Ascending aorta (tissue), 2 donors: ENCODE data around the gene H6PD. TPM values are rescaled to one million over a fixed set of nuclear protein-coding genes. Genes with fewer than 3 reads are reported as not detected.

Experiments used
- DNase-seq, 2 donors: peaks; one replicate each; pipeline ENCODE4 v3.0.0-alpha.2; 2019; ENCODE audit warnings: low spot score in 2 of 2
- H3K27ac ChIP-seq, 2 donors: fragments of 200-600 bp; sonication (generic); one replicate each; pipeline ENCODE4 v1.5.1; 2016 to 2017; ENCODE audit warnings: mild to moderate bottlenecking in 1 of 2
- H3K27me3 ChIP-seq: fragments of 200-600 bp; sonication (generic); one replicate; pipeline ENCODE4 v1.5.1; 2017
- H3K36me3 ChIP-seq, 2 donors: fragments of 200-600 bp; sonication (generic); one replicate each; pipeline ENCODE4 v1.5.1; 2016
- H3K4me1 ChIP-seq, 2 donors: fragments of 200-600 bp; sonication (generic); one replicate each; pipeline ENCODE4 v1.5.1; 2016 to 2017; ENCODE audit warnings: mild to moderate bottlenecking in 1 of 2
- H3K4me3 ChIP-seq, 2 donors: fragments of 200-600 bp; sonication (generic); one replicate each; pipeline ENCODE4 v1.5.1; 2016 to 2017; ENCODE audit warnings: mild to moderate bottlenecking in 1 of 2
- H3K9me3 ChIP-seq, 2 donors: fragments of 200-600 bp; sonication (generic); one replicate each; pipeline ENCODE4 v1.5.1; 2016
- intact Hi-C: fragments of 100-400 bp; cut with DNase I; formaldehyde crosslinking; loops from one replicate; pipeline ENCODE4 v1.15.1; 2023
- total RNA-seq: library from RNA; depleted of rRNA; stranded (reverse); fragments of >200 nt; gene quantifications from one replicate; pipeline ENCODE4 v1.1.0, GENCODE V29; 2016
- TF ChIP-seq, protein P1 (sequence below), 3 experiments: fragments of 200-600 bp in 2 of 3; fragments of 450-650 bp in 1 of 3; sonication (generic) in 2 of 3; IDR thresholded peaks; one replicate each; pipeline ENCODE4 v1.5.1; 2016 to 2019; ENCODE audit warnings: antibody characterized with exemption in 3 of 3, mild to moderate bottlenecking in 1 of 3, moderate library complexity in 1 of 3

Gene H6PD
- total RNA-seq, 1 donor from 2014 or later: 56.8 TPM

DNA sequence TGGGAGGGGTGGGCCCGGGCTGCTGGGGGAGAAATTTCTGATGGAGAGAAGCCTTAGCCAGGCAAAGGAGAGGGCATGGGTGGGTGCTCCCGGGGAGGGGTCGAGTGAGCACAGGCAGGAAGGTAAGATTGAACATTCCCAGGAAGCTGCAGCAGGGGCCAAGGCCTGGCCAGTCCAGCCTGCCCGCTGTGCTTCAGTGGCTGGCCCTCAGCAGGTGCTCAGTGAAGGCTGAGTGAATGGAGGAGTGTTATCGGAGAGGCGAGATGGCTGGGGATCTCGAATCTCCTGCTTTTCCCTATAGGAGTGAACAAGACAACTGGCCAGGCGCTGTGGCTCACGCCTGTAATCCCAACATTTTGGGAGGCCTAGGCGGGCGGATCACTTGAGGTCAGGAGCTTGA lies 79.0 kb downstream of the H6PD start:
- no peaks in the 10 kb centered on the region for H3K27me3 ChIP-seq
- no peak overlapping the region for H3K4me3 ChIP-seq
- TF ChIP-seq, protein P1, sequence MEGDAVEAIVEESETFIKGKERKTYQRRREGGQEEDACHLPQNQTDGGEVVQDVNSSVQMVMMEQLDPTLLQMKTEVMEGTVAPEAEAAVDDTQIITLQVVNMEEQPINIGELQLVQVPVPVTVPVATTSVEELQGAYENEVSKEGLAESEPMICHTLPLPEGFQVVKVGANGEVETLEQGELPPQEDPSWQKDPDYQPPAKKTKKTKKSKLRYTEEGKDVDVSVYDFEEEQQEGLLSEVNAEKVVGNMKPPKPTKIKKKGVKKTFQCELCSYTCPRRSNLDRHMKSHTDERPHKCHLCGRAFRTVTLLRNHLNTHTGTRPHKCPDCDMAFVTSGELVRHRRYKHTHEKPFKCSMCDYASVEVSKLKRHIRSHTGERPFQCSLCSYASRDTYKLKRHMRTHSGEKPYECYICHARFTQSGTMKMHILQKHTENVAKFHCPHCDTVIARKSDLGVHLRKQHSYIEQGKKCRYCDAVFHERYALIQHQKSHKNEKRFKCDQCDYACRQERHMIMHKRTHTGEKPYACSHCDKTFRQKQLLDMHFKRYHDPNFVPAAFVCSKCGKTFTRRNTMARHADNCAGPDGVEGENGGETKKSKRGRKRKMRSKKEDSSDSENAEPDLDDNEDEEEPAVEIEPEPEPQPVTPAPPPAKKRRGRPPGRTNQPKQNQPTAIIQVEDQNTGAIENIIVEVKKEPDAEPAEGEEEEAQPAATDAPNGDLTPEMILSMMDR (IDR thresholded peaks at IDR 0.05): no peak
- H3K9me3 ChIP-seq: no peaks in the 10 kb centered on the region
- H3K4me1 ChIP-seq: peaks cover 30 to 55% of the 10 kb centered on the region in 2 donors
- peak overlapping the region in 1 of 2 donors; percentile 95 for H3K27ac ChIP-seq
- intact Hi-C loops: loop anchor here (5.0 kb wide), 1 partner anchor 39 kb away; no protein-coding TSS in a partner anchor
- DNase-seq: no peak
- peaks cover 0 to 5% of the 10 kb centered on the region in 2 donors for H3K36me3 ChIP-seq

DNA sequence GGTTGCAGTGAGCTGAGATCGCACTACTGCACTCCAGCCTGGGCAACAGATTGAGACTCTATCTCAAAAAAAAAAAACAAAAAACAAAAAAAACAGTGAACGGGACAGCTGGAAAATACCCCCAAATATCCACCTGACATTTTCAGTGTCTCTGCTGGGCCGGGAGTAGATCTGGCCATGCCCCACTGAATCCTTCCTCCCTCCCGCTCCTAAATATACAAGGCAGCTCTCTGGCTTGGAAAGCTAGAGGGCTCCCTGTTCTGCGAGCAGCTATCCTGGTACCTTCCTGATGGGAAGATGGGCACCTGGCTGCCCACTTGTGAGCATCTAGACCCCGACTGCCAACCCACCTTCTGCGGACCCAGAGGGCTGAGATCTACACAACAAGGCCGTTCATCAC lies 79.5 kb downstream of the H6PD start:
- Histone ChIP-seq H3K27me3 (no peaks in the 10 kb centered on the region), H3K36me3 (peaks cover 0 to 5% of the 10 kb centered on the region in 2 donors), H3K27ac (peak overlapping the region in 1 of 2 donors; percentile 95), H3K4me1 (peaks cover 30 to 58% of the 10 kb centered on the region in 2 donors), H3K4me3 (no peak overlapping the region), H3K9me3 (no peaks in the 10 kb centered on the region)
- TF ChIP-seq, protein P1 (IDR thresholded peaks at IDR 0.05): no peak
- DNase-seq: no peak
- intact Hi-C loops: loop anchor here (5.0 kb wide), 1 partner anchor 38 kb away; no protein-coding TSS in a partner anchor

DNA sequence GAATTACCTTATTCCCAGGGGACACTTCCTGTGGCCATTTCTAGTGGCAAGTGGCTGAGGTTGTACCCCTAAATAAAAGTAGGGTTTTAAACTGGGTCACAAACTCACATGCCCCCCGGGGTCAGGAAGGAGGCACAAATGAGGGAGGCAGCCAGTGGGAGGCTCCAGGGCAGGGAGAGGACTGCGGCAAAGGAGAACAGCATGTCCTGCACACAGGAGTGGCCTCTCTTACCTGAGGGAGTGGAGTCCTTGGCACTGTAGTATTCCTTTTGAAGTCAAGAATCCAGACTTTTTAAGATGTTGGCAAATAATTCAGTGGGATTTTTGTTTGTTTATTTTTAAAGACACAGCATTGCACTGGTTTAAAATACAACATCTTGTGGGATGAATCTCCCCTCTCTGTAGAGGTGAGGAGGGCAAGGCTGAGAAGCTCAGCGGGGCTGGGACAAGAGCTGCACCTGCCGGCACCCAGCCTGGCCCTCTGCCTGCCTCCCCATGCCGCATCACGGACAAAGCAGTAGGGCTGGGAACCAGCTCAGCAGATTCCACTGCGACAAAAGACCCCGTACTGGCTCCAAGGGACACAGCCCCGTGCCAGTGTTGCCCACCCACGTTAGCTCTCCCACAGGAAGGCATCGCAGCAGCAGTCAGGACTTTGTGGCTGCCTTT lies 80.3 kb downstream of the H6PD start:
- intact Hi-C loops: loop anchor here (5.0 kb wide), 1 partner anchor 37 kb away; no protein-coding TSS in a partner anchor

DNA sequence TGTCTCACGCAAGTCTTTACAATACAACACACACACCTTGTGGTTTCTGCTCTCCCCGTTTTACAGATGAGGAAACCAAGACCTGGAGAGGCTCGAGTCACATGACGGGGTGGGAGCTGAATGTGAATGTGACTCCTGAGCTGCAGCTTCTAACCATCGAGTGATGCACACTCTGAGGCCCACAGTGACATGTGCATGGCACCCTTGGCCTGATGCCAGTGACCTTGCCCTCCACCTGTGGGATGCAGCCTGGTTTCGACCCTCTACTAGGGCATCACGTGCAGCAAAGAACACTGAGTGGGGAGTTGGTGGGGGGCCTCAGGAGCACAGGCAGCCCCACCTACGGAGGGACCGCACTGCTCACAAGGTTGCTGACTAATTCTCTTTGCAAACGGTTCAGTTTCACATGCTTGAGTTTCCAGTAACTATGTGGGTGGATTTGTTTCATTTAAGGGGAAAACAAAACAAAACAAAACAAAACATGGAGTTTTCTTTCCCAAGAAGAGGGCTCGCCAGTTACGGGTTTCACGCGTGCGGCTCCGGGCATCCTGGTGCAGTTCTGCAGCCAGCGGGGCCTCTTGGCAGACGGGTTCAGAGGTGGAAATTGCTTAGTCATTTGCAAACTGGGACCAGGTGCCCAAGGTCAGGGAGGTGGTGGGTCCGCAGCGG lies 81.0 kb downstream of the H6PD start:
- no peaks in the 10 kb centered on the region for H3K27me3 ChIP-seq
- H3K4me3 ChIP-seq: peak overlapping the region; percentile 2 to 9
- TF ChIP-seq, protein P1 (IDR thresholded peaks at IDR 0.05): no peak
- H3K36me3 ChIP-seq: peaks cover 0 to 5% of the 10 kb centered on the region in 2 donors
- intact Hi-C loops: no loop called here
- H3K27ac ChIP-seq: peak overlapping the region; percentile 17 to 95
- no peaks in the 10 kb centered on the region for H3K9me3 ChIP-seq
- peaks cover 31 to 65% of the 10 kb centered on the region in 2 donors for H3K4me1 ChIP-seq
- DNase-seq: no peak

More for the DNA sequence above, 80.3 kb downstream of the H6PD start:
- Histone ChIP-seq H3K4me3 (peak overlapping the region in 1 of 2 donors; percentile 2), H3K27ac (peak overlapping the region in 1 of 2 donors; percentile 95), H3K36me3 (peaks cover 0 to 5% of the 10 kb centered on the region in 2 donors), H3K27me3 (no peaks in the 10 kb centered on the region), H3K4me1 (peaks cover 27 to 60% of the 10 kb centered on the region in 2 donors), H3K9me3 (no peaks in the 10 kb centered on the region)
- TF ChIP-seq, protein P1 (IDR thresholded peaks at IDR 0.05): no peak
- DNase-seq: no peak

DNA sequence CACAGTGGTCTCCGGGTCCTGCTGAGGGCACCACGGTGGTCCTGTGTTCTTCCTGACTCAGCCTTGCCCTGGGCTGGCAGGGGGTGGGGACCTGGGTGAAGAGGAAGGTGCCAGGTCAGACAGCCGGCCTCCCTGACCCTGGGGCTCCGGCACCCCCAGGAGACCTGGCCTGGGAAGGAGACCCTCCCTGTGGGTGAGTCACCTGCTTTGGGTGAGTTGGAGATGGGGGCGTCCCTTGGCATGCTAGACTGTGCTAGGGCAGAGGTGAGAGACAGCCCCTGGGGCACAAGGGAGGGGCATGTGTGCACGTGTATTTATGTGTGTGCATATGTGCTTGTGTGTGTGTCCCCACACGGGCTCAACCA lies 81.5 kb downstream of the H6PD start:
- no peak for DNase-seq
- Histone ChIP-seq H3K27ac (peak overlapping the region; percentile 17 to 95), H3K36me3 (peaks cover 0 to 5% of the 10 kb centered on the region in 2 donors), H3K4me3 (peak overlapping the region; percentile 2 to 9), H3K9me3 (no peaks in the 10 kb centered on the region), H3K27me3 (no peaks in the 10 kb centered on the region), H3K4me1 (peaks cover 36 to 66% of the 10 kb centered on the region in 2 donors)
- TF ChIP-seq, protein P1 (IDR thresholded peaks at IDR 0.05): no peak
- intact Hi-C loops: no loop called here
